GM12878 (cell line): ENCODE measurements around the gene LYPD5. TPM values are rescaled to one million over a fixed set of nuclear protein-coding genes. Genes with fewer than 3 reads are reported as not detected.

ENCODE experiments used
- ATF3 ChIP-seq: IDR thresholded peaks from 2 replicates; pipeline ENCODE4 v1.6.1; 2011; ENCODE audit warnings: low read depth, mild to moderate bottlenecking, low read length, moderate library complexity, borderline replicate concordance; ENCODE audit errors: extremely low read depth
- CBX5 ChIP-seq: sonication (generic); IDR thresholded peaks from 2 replicates; pipeline ENCODE4 v1.6.1; 2016; ENCODE audit warnings: low read depth, moderate library complexity, mild to moderate bottlenecking, inconsistent platforms
- CREB1 ChIP-seq: IDR thresholded peaks from 2 replicates; pipeline ENCODE4 v1.6.1; 2012; ENCODE audit warnings: low read depth, mild to moderate bottlenecking, inconsistent platforms
- CUX1 ChIP-seq: IDR thresholded peaks from 2 replicates; pipeline ENCODE4 v1.6.1; 2012; ENCODE audit warnings: improper control_type of control experiment, low read depth, low read length; ENCODE audit not compliant: insufficient replicate concordance
- ELK1 ChIP-seq: IDR thresholded peaks from 2 replicates; pipeline ENCODE4 v1.6.1; 2012; ENCODE audit warnings: low read depth, low read length, improper control_type of control experiment
- ETV6 ChIP-seq, 2 experiments: fragments of 450-650 bp in 1 of 2; IDR thresholded peaks in 1 of 2; conservative IDR thresholded peaks in 1 of 2; 2 replicates each; pipeline ENCODE4 v1.6.1; 2014; ENCODE audit warnings: antibody characterized with exemption in 1 of 2, borderline replicate concordance in 1 of 2, low read depth in 1 of 2, mild to moderate bottlenecking in 1 of 2, moderate library complexity in 1 of 2
- JUNB ChIP-seq: IDR thresholded peaks from 2 replicates; pipeline ENCODE4 v1.6.1; 2016; ENCODE audit warnings: antibody characterized with exemption, mild to moderate bottlenecking
- MEF2A ChIP-seq: IDR thresholded peaks from 2 replicates; pipeline ENCODE4 v1.6.1; 2011; ENCODE audit warnings: low read depth, mild to moderate bottlenecking, low read length, moderate library complexity; ENCODE audit not compliant: insufficient read depth
- MTA3 ChIP-seq: IDR thresholded peaks from 2 replicates; pipeline ENCODE4 v1.6.1; 2012; ENCODE audit warnings: low read length, inconsistent platforms, borderline replicate concordance
- MYC ChIP-seq: IDR thresholded peaks from 2 replicates; pipeline ENCODE4 v1.6.1; 2011; ENCODE audit warnings: mild to moderate bottlenecking, low read length, moderate library complexity, inconsistent platforms; ENCODE audit not compliant: insufficient read depth, insufficient replicate concordance, insufficient read length, severe bottlenecking
- NR2C1 ChIP-seq: fragments of 450-650 bp; IDR thresholded peaks from 2 replicates; pipeline ENCODE4 v1.6.1; 2017; ENCODE audit warnings: antibody characterized with exemption, mild to moderate bottlenecking, moderate library complexity
- PAX8 ChIP-seq: fragments of 450-650 bp; IDR thresholded peaks from 2 replicates; pipeline ENCODE4 v1.6.1; 2017; ENCODE audit warnings: mild to moderate bottlenecking, moderate library complexity
- RAD21 ChIP-seq: IDR thresholded peaks from 2 replicates; pipeline ENCODE4 v1.6.1; 2011; ENCODE audit warnings: mild to moderate bottlenecking, low read depth, low read length, moderate library complexity; ENCODE audit not compliant: insufficient read depth
- REST ChIP-seq: IDR thresholded peaks from 2 replicates; pipeline ENCODE4 v1.6.1; 2012; ENCODE audit warnings: mild to moderate bottlenecking, low read depth, low read length
- RUNX3 ChIP-seq: IDR thresholded peaks from 2 replicates; pipeline ENCODE4 v1.6.1; 2012; ENCODE audit warnings: low read length, inconsistent platforms
- SREBF2 ChIP-seq: IDR thresholded peaks from 2 replicates; pipeline ENCODE4 v1.6.1; 2012; ENCODE audit warnings: mild to moderate bottlenecking, low read length
- TAF1 ChIP-seq: IDR thresholded peaks from 2 replicates; pipeline ENCODE4 v1.6.1; 2011; ENCODE audit warnings: mild to moderate bottlenecking, low read depth, low read length, borderline replicate concordance
- TARDBP ChIP-seq: IDR thresholded peaks from 2 replicates; pipeline ENCODE4 v1.6.1; 2016; ENCODE audit warnings: borderline replicate concordance
- polyA plus RNA-seq, 11 experiments: library from polyadenylated mRNA; depleted of rRNA in 4 of 11; unstranded in 6 of 11; stranded (reverse) in 5 of 11; fragments of >200 nt; fragmentation: Nextera tagmentation in 4 of 11; fragmentation: Illumina TruSeq in 1 of 11; extraction: Ambion mirVana in 4 of 11; extraction: Trizol in 1 of 11; gene quantifications; 1 replicate in 1 of 11; 2 replicates in 10 of 11; pipeline versions ENCODE4 v1.2.1 to v1.2.3, GENCODE V29; 2011 to 2016; ENCODE audit warnings: inconsistent platforms in 2 of 11, missing spikeins in 2 of 11, low read depth in 1 of 11
- total RNA-seq, 4 experiments: library from RNA; depleted of rRNA in 3 of 4; stranded (reverse); fragments of >200 nt in 3 of 4; fragmentation: Illumina TruSeq in 1 of 4; extraction: Trizol in 1 of 4; gene quantifications; 2 replicates each; pipeline versions ENCODE4 v1.2.1 to v1.2.3, GENCODE V29; 2013 to 2021

LYPD5 gene
- total and polyA plus RNA-seq, 10 of the 15 experiments (the other 5 are each of a cell fraction or from before 2014, with no cell fraction given) = 0.04 to 2.2 (median 0.69) TPM; not detected in 1

- TF ChIP-seq ELK1 (peak; percentile 39; the same call in 1 of the 2 replicates), NR2C1 (peak; percentile 55; the same call in 1 of the 2 replicates), JUNB (no peak), TAF1 (peak; percentile 76), ETV6 (conservative IDR thresholded peaks at IDR 0.05 in 1 of 2, IDR thresholded peaks at IDR 0.05 in 1 of 2; ENCODE audit: borderline replicate concordance in 1 of 2, low read depth in 1 of 2) (peak in 1 of 2 experiments; percentile 79; a peak in 2 of 4 replicates), PAX8 (no peak), ATF3 (no peak), CREB1 (peak; percentile 39; the same call in 1 of the 2 replicates), MYC (no peak), CUX1 (no peak), MTA3 (no peak; the same call in 1 of the 2 replicates), RAD21 (no peak), REST (0 out of 2 replicates have a peak, but pooled peaks have one; percentile 10), TARDBP (no peak), MEF2A (peak; percentile 24; the same call in 1 of the 2 replicates), RUNX3 (peak; percentile 17), CBX5 (no peak), SREBF2 (peak; percentile 53; the same call in 1 of the 2 replicates)
Measured at GRCh38 chr19:43754503-43755255, 47.6 kb downstream of the LYPD5 start, which contains the start of gene SMG9 (continued).
